Neural cell (in vitro differentiated cells): ENCODE results near the gene PPFIBP1.

ENCODE experiments used
- CTCF ChIP-seq: fragments of 450-650 bp; IDR thresholded peaks from 2 replicates; pipeline ENCODE4 v1.5.1; 2014; ENCODE audit warnings: antibody characterized with exemption, mild to moderate bottlenecking, moderate library complexity; ENCODE audit not compliant: poor library complexity, severe bottlenecking
- EP300 ChIP-seq: fragments of 450-650 bp; conservative IDR thresholded peaks from 2 replicates; pipeline ENCODE4 v1.6.1; 2014; ENCODE audit warnings: antibody characterized with exemption, mild to moderate bottlenecking, moderate library complexity; ENCODE audit not compliant: poor library complexity, severe bottlenecking
- EZH2 ChIP-seq: fragments of 200-600, 300-800 bp; shearing (Covaris generic), sonication (generic); IDR thresholded peaks from 2 replicates; pipeline ENCODE4 v1.6.1; 2014; ENCODE audit warnings: antibody characterized with exemption, low read length, borderline replicate concordance, mild to moderate bottlenecking; ENCODE audit not compliant: insufficient read depth, poor library complexity, severe bottlenecking
- MXI1 ChIP-seq: fragments of 450-650 bp; conservative IDR thresholded peaks from 2 replicates; pipeline ENCODE4 v1.6.1; 2014; ENCODE audit warnings: antibody characterized with exemption, mild to moderate bottlenecking; ENCODE audit not compliant: poor library complexity, severe bottlenecking
- POLR2AphosphoS5 ChIP-seq: IDR thresholded peaks from 2 replicates; pipeline ENCODE4 v1.6.1; 2012
- RAD21 ChIP-seq: fragments of 450-650 bp; conservative IDR thresholded peaks from 2 replicates; pipeline ENCODE4 v1.6.1; 2014; ENCODE audit warnings: antibody characterized with exemption, mild to moderate bottlenecking, moderate library complexity
- SMC3 ChIP-seq: fragments of 450-650 bp; conservative IDR thresholded peaks from 2 replicates; pipeline ENCODE4 v1.6.1; 2014; ENCODE audit warnings: antibody characterized with exemption, mild to moderate bottlenecking, moderate library complexity; ENCODE audit not compliant: poor library complexity

DNA sequence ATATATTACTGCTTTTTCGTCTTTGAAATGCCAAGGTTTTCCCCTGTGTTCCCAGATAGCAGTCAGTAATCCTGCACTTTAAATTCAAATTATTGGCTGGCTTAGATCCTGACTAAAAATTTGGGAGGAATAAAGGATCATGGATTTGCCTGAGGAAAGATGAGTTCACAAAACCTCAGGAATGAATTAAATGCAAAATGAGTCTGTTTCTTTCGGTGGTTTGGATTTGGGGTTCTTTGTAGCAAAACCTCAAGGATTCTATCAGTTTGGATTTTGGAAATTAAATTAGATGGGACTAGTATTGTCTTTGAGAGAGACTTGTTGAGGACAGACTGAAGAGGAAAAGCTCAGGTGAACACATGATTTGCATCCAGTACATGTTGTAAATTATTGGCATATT, 36.1 kb downstream of the PPFIBP1 start:
- TF ChIP-seq EZH2 (no peak), RAD21 (no peak), CTCF (no peak), SMC3 (no peak), EP300 (no peak), POLR2AphosphoS5 (no peak), MXI1 (no peak)
